Measurements from ENCODE around the gene LIMK2. TPM values are rescaled to one million over a fixed set of nuclear protein-coding genes. Genes with fewer than 3 reads are reported as not detected.

Gene LIMK2
- total RNA-seq, 1 donor from 2014 or later, result 61.2 TPM

- H3K4me1 ChIP-seq, result peaks cover 44% of the 10 kb centered on the region
- H3K4me3 ChIP-seq, result no peak overlapping the region
- H3K27ac ChIP-seq, result peak overlapping the region; percentile 76
- ATAC-seq (no peak), DNase-seq (no peak)
- no peaks in the 10 kb centered on the region for H3K9me3 ChIP-seq
- TF ChIP-seq CTCF (IDR thresholded peaks at IDR 0.05), result no peak
- intact Hi-C loops (cut with DNase I), result no loop called here
- H3K27me3 ChIP-seq (ENCODE audit: low read depth), result no peaks in the 10 kb centered on the region
- no peaks in the 10 kb centered on the region for H3K36me3 ChIP-seq
Observed at GRCh38 chr22:31295831-31296657, 83.9 kb downstream of the LIMK2 start.

GRCh38 chr22:31300896-31301295 lies 88.8 kb downstream of the LIMK2 start:
- H3K27ac ChIP-seq, result no peak overlapping the region
- no peaks in the 10 kb centered on the region for H3K36me3 ChIP-seq
- H3K4me1 ChIP-seq, result peaks cover 10% of the 10 kb centered on the region
- DNase-seq, result no peak
- H3K27me3 ChIP-seq (ENCODE audit: low read depth), result no peaks in the 10 kb centered on the region
- no peak overlapping the region for H3K4me3 ChIP-seq
- intact Hi-C loops (cut with DNase I), result no loop called here
- H3K9me3 ChIP-seq, result no peaks in the 10 kb centered on the region
- TF ChIP-seq CTCF (IDR thresholded peaks at IDR 0.05), result no peak
- no peak for ATAC-seq

GRCh38 chr22:31302006-31302405 lies 89.9 kb downstream of the LIMK2 start:
- Histone ChIP-seq H3K4me3 (no peak overlapping the region), H3K36me3 (no peaks in the 10 kb centered on the region), H3K27ac (no peak overlapping the region), H3K27me3 (ENCODE audit: low read depth) (no peaks in the 10 kb centered on the region), H3K4me1 (no peaks in the 10 kb centered on the region), H3K9me3 (no peaks in the 10 kb centered on the region)
- no peak for TF ChIP-seq CTCF (IDR thresholded peaks at IDR 0.05)
- intact Hi-C loops (cut with DNase I), result no loop called here
- peak in 1 of 2 donors; percentile 43 for ATAC-seq
- no peak for DNase-seq

- Histone ChIP-seq H3K4me3 (no peak overlapping the region), H3K27ac (no peak overlapping the region), H3K9me3 (no peaks in the 10 kb centered on the region), H3K36me3 (no peaks in the 10 kb centered on the region), H3K27me3 (ENCODE audit: low read depth) (no peaks in the 10 kb centered on the region), H3K4me1 (no peaks in the 10 kb centered on the region)
- intact Hi-C loops (cut with DNase I), result no loop called here
- ATAC-seq (no peak), DNase-seq (no peak)
- TF ChIP-seq CTCF (IDR thresholded peaks at IDR 0.05), result no peak
Observed at GRCh38 chr22:31302537-31302936, 90.4 kb downstream of the LIMK2 start.

- no peak for DNase-seq
- intact Hi-C loops (cut with DNase I), result no loop called here
Observed at GRCh38 chr22:31305194-31305593, 93.1 kb downstream of the LIMK2 start.

More at GRCh38 chr22:31305194-31305593, 93.1 kb downstream of the LIMK2 start:
- Histone ChIP-seq H3K9me3 (no peaks in the 10 kb centered on the region), H3K27ac (no peak overlapping the region), H3K4me3 (no peak overlapping the region), H3K4me1 (no peaks in the 10 kb centered on the region), H3K36me3 (no peaks in the 10 kb centered on the region), H3K27me3 (ENCODE audit: low read depth) (no peaks in the 10 kb centered on the region)
- ATAC-seq, result no peak
- no peak for TF ChIP-seq CTCF (IDR thresholded peaks at IDR 0.05)

Data from lower lobe of right lung (tissue), 2 donors.